Transverse colon (tissue), 4 donors: ENCODE data around the gene GTPBP2. TPM values are rescaled to one million over a fixed set of nuclear protein-coding genes. Genes with fewer than 3 reads are reported as not detected.
A peak's percentile ranks its signal among the peaks of the same experiment; 100 is the strongest.

ENCODE experiments used
- DNase-seq: peaks from one replicate; pipeline ENCODE4 v3.0.0-alpha.2; 2019
- H3K27ac ChIP-seq, 4 donors: fragments of 200-600 bp; sonication (generic); 2 replicates each; pipeline ENCODE4 v1.5.1; 2016 to 2018; ENCODE audit warnings: inconsistent platforms in 4 of 4
- H3K27me3 ChIP-seq: fragments of 200-600 bp; sonication (generic); 2 replicates; pipeline ENCODE4 v1.5.1; 2017; ENCODE audit warnings: inconsistent platforms
- H3K36me3 ChIP-seq, 4 donors: fragments of 200-600 bp; sonication (generic); 2 replicates each; pipeline ENCODE4 v1.5.1; 2017 to 2019; ENCODE audit warnings: inconsistent platforms in 4 of 4
- H3K4me1 ChIP-seq, 4 donors: fragments of 200-600 bp; sonication (generic); 2 replicates each; pipeline ENCODE4 v1.5.1; 2017 to 2020; ENCODE audit warnings: inconsistent platforms in 4 of 4
- H3K4me3 ChIP-seq, 4 donors: fragments of 200-600 bp; sonication (generic); 1 replicate in 1 of 4; 2 replicates in 3 of 4; pipeline versions ENCODE4 v1.5.1 to v1.6.1; 2017 to 2019; ENCODE audit warnings: inconsistent platforms in 4 of 4
- H3K9me3 ChIP-seq, 2 donors: fragments of 200-600 bp; sonication (generic); 2 replicates each; pipeline ENCODE4 v1.5.1; 2017 to 2019; ENCODE audit warnings: inconsistent platforms in 2 of 2
- EP300 ChIP-seq: sonication (generic); formaldehyde crosslinking; IDR thresholded peaks from one replicate; pipeline ENCODE4 v1.6.1; 2017; ENCODE audit warnings: antibody characterized with exemption, low read depth
- POLR2A ChIP-seq: fragments of 450-650 bp; IDR thresholded peaks from one replicate; pipeline ENCODE4 v1.6.1; 2016; ENCODE audit warnings: antibody characterized with exemption, mild to moderate bottlenecking, moderate library complexity
- POLR2AphosphoS5 ChIP-seq, 3 donors: sonication (generic); formaldehyde crosslinking; IDR thresholded peaks; one replicate each; pipeline ENCODE4 v1.6.1; 2016; ENCODE audit warnings: antibody characterized with exemption in 3 of 3
- WGBS, 2 donors: methylation state at CpG; one replicate each; pipeline ENCODE4 v1.1.5; 2018; ENCODE audit warnings: low coverage in 1 of 2; 5-methylcytosine and 5-hydroxymethylcytosine counted together
- in situ Hi-C, 4 donors: fragments of 200-750 bp; cut with MboI; loops; one replicate each; pipeline versions ENCODE4 v1.15.0 to v1.15.1; 2017; ENCODE audit warnings: low sequenced_read_pairs in 3 of 4, low pct_ligation_motif_present in 1 of 4, low pct_unique_long_range_greater_than_20kb in 1 of 4
- intact Hi-C: fragments of 100-400 bp; cut with DNase I; formaldehyde crosslinking; loops from one replicate; pipeline ENCODE4 v1.15.1; 2023; ENCODE audit warnings: low total_unique reads
- total RNA-seq, 4 donors: library from RNA; depleted of rRNA; stranded (reverse); fragments of >200 nt; gene quantifications; one replicate each; pipeline ENCODE4 v1.1.0, GENCODE V29; 2016
- TF ChIP-seq, protein P1 (sequence below), 5 experiments: fragments of 200-600 bp in 3 of 5; fragments of 450-650 bp in 2 of 5; sonication (generic) in 3 of 5; IDR thresholded peaks; 1 replicate in 2 of 5; 2 replicates in 3 of 5; pipeline ENCODE4 v1.5.1; 2016 to 2017; ENCODE audit warnings: antibody characterized with exemption in 5 of 5, inconsistent platforms in 3 of 5, mild to moderate bottlenecking in 2 of 5, moderate library complexity in 1 of 5

GTPBP2 gene
- total RNA-seq, 4 donors from 2014 or later: 83.7 to 115 (median 86.8) TPM

DNA sequence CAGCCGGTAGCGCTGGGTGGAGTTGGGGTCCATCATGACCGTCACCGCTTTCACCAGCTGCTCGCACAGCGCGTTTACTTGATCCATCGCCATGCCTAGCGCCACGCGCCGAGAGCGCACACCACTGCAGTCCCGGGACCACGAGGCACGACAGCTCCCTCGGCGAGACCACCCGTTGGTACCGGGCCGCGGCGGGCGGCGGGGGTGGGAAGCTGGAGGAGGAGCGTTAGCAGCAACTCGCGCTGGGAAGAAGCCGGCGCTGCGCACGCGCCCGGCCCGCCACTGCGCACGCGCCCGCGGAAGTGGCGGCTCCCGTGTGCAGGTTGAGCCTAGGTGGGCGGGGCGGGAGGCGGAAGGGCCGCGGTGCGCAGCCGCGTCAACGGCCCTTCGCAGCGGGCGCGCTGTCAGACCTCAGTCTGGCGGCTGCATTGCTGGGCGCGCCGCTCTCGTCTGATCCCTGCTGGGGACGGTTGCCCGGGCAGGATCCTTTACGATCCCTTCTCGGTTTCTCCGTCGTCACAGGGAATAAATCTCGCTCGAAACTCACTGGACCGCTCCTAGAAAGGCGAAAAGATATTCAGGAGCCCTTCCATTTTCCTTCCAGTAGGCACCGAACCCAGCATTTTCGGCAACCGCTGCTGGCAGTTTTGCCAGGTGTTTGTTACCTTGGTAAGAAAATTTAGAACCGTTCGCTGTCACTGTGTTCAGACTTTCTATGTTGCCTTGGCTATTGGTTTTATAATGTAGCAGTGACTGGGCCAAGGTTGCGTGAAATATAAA, 53.1 kb downstream of the GTPBP2 start, which contains the start of the genes POLH and XPO5:
Gene POLH (plus strand): TSS at position 414 of the 780 bp plus-strand sequence. CDS start 6,135 bp downstream, outside the sequence.
Gene XPO5 (minus strand): TSS at position 267 of the 780 bp plus-strand sequence. CDS start 174 bp downstream, at position 93.
- 1 to 3% methylated on average over 3 to 66 of the region's 76 CpGs for WGBS, 2 donors
- TF ChIP-seq POLR2A (peak; percentile 91), POLR2AphosphoS5 (IDR thresholded peaks at IDR 0.05) (peak; percentile 96 to 98 (median 97)), EP300 (no peak)
- TF ChIP-seq, protein P1, sequence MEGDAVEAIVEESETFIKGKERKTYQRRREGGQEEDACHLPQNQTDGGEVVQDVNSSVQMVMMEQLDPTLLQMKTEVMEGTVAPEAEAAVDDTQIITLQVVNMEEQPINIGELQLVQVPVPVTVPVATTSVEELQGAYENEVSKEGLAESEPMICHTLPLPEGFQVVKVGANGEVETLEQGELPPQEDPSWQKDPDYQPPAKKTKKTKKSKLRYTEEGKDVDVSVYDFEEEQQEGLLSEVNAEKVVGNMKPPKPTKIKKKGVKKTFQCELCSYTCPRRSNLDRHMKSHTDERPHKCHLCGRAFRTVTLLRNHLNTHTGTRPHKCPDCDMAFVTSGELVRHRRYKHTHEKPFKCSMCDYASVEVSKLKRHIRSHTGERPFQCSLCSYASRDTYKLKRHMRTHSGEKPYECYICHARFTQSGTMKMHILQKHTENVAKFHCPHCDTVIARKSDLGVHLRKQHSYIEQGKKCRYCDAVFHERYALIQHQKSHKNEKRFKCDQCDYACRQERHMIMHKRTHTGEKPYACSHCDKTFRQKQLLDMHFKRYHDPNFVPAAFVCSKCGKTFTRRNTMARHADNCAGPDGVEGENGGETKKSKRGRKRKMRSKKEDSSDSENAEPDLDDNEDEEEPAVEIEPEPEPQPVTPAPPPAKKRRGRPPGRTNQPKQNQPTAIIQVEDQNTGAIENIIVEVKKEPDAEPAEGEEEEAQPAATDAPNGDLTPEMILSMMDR (IDR thresholded peaks at IDR 0.05): peak in 2 of 5 experiments; percentile 8 to 26
- in situ Hi-C loops: no loop called here

GRCh38 chr6:43575105-43575771, 53.8 kb downstream of the GTPBP2 start:
- peak overlapping the region; percentile 82 to 90 (median 88) for H3K27ac ChIP-seq
- TF ChIP-seq EP300 (no peak), POLR2AphosphoS5 (IDR thresholded peaks at IDR 0.05) (no peak), POLR2A (no peak)
- TF ChIP-seq, protein P1 (IDR thresholded peaks at IDR 0.05): no peak
- peak overlapping the region; percentile 73 to 94 (median 82) for H3K4me3 ChIP-seq
- intact Hi-C loops (no loop called here), in situ Hi-C loops (no loop called here)
- peak; percentile 36 for DNase-seq
- H3K36me3 ChIP-seq: peaks cover 0 to 23% (median 3%) of the 10 kb centered on the region in 4 donors
- 0 to 2% methylated on average over 18 to 37 of the region's 38 CpGs for WGBS, 2 donors
- H3K27me3 ChIP-seq: no peaks in the 10 kb centered on the region
- peaks cover 15 to 36% (median 23%) of the 10 kb centered on the region in 4 donors for H3K4me1 ChIP-seq
- no peaks in the 10 kb centered on the region for H3K9me3 ChIP-seq

More for the DNA sequence above, 53.1 kb downstream of the GTPBP2 start, which contains the start of the genes POLH and XPO5:
- peak within 1 kb of the TSS; percentile 82 to 90 (median 88) for H3K27ac ChIP-seq
- peaks cover 15 to 36% (median 23%) of the 10 kb centered on the region in 4 donors for H3K4me1 ChIP-seq
- peak within 1 kb of the TSS; percentile 73 to 94 (median 82) for H3K4me3 ChIP-seq
- H3K9me3 ChIP-seq: no peaks in the 10 kb centered on the region
- H3K36me3 ChIP-seq: peaks cover 0 to 18% (median 0%) of the 10 kb centered on the region in 4 donors
- DNase-seq: peak; percentile 96
- H3K27me3 ChIP-seq: no peaks in the 10 kb centered on the region
- intact Hi-C loops: no loop called here

DNA sequence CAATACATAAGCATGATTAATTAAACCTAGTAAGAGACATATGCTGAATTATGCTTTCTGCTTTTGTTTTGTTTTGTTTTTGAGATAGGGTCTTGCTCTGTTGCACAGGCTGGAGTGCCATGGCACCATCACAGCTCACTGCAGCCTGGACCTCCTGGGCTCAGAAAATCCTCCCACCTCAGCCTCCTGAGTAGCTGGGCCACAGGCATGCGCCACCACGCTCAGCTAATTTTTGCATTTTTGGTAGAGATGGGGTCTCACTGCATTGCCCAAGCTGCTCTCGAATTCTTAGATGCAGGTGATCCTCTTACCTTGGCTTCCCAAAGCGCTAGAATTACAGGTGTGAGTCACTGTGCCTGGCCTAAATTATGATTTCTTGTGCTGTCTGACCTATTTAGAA, 57.0 kb downstream of the GTPBP2 start:
- H3K4me1 ChIP-seq: peaks cover 8 to 18% (median 13%) of the 10 kb centered on the region in 4 donors
- no peaks in the 10 kb centered on the region for H3K9me3 ChIP-seq
- DNase-seq: no peak
- H3K27me3 ChIP-seq: no peaks in the 10 kb centered on the region
- in situ Hi-C loops (no loop called here), intact Hi-C loops (no loop called here)
- no peak overlapping the region for H3K4me3 ChIP-seq
- peaks cover 0 to 36% (median 13%) of the 10 kb centered on the region in 4 donors for H3K36me3 ChIP-seq
- 99 to 100% methylated on average over 2 to 4 of the region's 4 CpGs for WGBS, 2 donors
- H3K27ac ChIP-seq: no peak overlapping the region
- TF ChIP-seq POLR2AphosphoS5 (IDR thresholded peaks at IDR 0.05): no peak
- no peak for TF ChIP-seq EP300
- TF ChIP-seq POLR2A: no peak
- TF ChIP-seq, protein P1 (IDR thresholded peaks at IDR 0.05): no peak
